Measurements from ENCODE around the gene CCDC24. TPM values are rescaled to one million over a fixed set of nuclear protein-coding genes. Genes with fewer than 3 reads are reported as not detected.

The CCDC24 gene
- total and polyA plus RNA-seq, 9 of the 15 experiments (the other 6 are each of a cell fraction or from before 2014, with no cell fraction given): 0.31 to 4.5 (median 1.5) TPM

GRCh38 chr1:43978264-43978550 lies 13.2 kb upstream of the CCDC24 start (continued):
- TF ChIP-seq ARID4B (CRISPR knock-in tag; IDR thresholded peaks at IDR 0.05) (peak; percentile 57; the same call in 1 of the 2 replicates), RERE (CRISPR knock-in tag; IDR thresholded peaks at IDR 0.05; ENCODE audit: borderline replicate concordance) (no peak), CHD7 (IDR thresholded peaks at IDR 0.05; ENCODE audit: low read depth, low read length) (no peak), LARP7 (IDR thresholded peaks at IDR 0.05) (no peak), EGR1 (conservative IDR thresholded peaks at IDR 0.05) (no peak), FOXA3 (CRISPR knock-in tag; conservative IDR thresholded peaks at IDR 0.05 in 1 of 2, IDR thresholded peaks at IDR 0.05 in 1 of 2) (0 out of 4 replicates have a peak, but pooled peaks of 1 of the 2 experiments have one; percentile 17)
